Loucy (cell line): ENCODE data around the gene RITA1.
A peak's percentile ranks its signal among the peaks of the same experiment; 100 is the strongest.

Experiments
- EZH2phosphoT487 ChIP-seq: fragments of 200-600 bp; IDR thresholded peaks from 2 replicates; pipeline ENCODE4 v1.6.1; 2018; ENCODE audit warnings: antibody characterized with exemption, mild to moderate bottlenecking, moderate library complexity, borderline replicate concordance
- TF ChIP-seq, protein P1 (sequence below): fragments of 200-600 bp; sonication (generic); conservative IDR thresholded peaks from 2 replicates; pipeline ENCODE4 v1.5.1; 2014; ENCODE audit warnings: mild to moderate bottlenecking, antibody characterized with exemption, low read length

DNA sequence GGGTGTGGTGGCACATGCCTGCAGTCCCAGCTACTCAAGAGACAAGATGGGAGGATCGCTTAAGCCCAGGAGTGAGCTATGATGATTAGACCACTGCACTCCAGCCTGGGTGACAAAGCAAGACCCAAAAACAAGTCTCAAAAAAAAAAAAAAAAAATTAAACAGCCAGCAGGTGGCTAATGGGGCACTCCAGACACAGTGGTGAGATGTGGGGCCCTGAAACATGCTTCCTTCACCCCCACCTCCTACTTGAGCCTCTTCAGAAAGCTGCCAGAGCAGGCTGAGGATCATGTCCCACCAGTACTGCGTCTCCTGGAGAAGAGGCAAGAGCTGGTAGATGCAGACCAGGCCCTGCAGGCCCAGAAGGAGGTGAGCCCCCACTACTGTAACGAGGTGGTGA lies 33.9 kb upstream of the RITA1 start:
- TF ChIP-seq, protein P1, sequence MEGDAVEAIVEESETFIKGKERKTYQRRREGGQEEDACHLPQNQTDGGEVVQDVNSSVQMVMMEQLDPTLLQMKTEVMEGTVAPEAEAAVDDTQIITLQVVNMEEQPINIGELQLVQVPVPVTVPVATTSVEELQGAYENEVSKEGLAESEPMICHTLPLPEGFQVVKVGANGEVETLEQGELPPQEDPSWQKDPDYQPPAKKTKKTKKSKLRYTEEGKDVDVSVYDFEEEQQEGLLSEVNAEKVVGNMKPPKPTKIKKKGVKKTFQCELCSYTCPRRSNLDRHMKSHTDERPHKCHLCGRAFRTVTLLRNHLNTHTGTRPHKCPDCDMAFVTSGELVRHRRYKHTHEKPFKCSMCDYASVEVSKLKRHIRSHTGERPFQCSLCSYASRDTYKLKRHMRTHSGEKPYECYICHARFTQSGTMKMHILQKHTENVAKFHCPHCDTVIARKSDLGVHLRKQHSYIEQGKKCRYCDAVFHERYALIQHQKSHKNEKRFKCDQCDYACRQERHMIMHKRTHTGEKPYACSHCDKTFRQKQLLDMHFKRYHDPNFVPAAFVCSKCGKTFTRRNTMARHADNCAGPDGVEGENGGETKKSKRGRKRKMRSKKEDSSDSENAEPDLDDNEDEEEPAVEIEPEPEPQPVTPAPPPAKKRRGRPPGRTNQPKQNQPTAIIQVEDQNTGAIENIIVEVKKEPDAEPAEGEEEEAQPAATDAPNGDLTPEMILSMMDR, result 0 out of 2 replicates have a peak, but pooled peaks have one; percentile 17
- TF ChIP-seq EZH2phosphoT487, result no peak
